NK-92 treated with Interleukin-12 subunit alpha and Interleukin-12 subunit beta, amount 100 ng/mL, for 24 hours (cell line): Measurements from ENCODE around the gene RSU1.

ENCODE experiments used
- DNase-seq: peaks from one replicate; lab custom pipeline; 2025; lab: John Stamatoyannopoulos, UW

RSU1 gene

DNA sequence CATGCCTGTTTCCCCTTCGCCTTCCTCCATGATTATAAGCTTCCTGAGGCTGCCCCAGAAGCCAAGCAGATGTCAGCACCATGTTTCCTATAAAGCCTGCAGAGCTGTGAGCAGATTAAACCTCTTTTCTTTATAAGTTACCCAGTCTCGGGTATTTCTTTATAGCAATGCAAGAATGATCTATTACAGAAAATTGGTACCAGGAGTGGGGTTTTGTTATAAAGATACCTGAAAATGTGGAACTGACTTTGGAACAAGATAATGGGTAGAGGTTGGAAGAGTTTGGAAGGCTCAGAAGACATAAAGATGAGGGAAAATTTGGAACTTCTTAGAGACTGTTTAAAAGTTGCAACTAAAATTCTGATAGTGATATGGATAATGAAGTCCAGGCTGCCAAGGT, 4.8 kb upstream of the RSU1 start:
- DNase-seq, result no peak

- no peak for DNase-seq
Observed at GRCh38 chr10:16820421-16820820, 3.2 kb upstream of the RSU1 start.

DNA sequence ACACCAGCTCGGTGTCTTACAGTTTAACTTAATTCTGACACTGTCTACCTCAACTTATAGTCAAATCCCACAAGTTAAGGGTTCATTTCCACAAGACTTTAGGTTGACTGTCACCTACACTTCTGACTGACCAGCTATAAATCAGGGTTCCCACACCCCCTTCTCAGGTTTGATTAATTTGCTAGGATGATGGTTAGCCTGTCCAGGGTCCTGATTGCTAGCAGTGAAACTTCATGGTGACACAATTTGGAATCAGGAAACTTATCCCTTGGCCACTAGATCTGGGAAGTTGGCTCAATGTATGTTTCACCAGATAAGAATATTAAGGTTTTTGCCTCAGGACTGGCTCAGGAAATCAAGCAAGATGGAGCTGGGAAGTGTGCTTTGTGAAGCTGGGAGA, 2.8 kb upstream of the RSU1 start:
- DNase-seq, result no peak

DNA sequence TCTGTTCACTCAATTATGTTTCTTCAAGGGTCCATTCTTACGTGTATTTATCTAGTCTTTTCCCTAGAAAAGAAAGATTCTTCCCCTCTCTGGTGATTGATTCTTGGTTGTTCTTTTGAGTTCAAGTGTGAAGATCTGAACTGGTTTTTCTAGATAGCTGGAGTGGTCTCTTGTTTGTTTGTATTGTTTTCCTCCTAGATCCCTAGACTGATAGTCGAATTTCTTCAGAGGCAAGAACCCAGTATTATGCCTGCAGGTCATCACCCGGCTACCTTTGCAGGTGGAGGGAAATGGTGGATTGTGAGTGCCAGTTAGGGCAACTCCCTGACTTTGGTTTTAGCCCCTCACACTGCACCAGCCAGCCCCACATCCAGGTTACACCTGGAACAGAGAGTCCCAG, 2.2 kb upstream of the RSU1 start:
- no peak for DNase-seq

DNA sequence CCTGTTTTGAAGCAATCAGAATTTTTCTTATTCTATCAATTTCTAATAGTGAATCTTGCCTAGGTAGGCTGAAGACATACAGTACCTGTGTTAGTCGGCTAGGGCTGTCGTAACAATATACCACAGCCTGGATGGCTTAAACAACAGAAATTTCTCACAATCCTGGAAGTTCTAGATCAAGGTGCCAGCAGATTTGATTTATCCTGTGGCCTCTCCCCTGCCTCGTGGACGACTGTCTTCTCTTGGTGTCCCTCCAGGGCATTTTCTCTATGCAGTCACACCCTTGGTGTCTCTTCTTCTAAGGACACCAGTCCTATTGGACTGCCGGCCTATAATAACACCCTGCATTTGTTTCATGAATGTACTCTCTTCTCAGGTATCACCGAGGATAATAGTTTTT, 1.8 kb upstream of the RSU1 start:
- DNase-seq, result no peak

GRCh38 chr10:16816830-16817124, 447 bp downstream of the RSU1 start:
- DNase-seq, result no peak

- DNase-seq, result no peak
Observed at GRCh38 chr10:16816171-16816570, 1.1 kb downstream of the RSU1 start.

DNA sequence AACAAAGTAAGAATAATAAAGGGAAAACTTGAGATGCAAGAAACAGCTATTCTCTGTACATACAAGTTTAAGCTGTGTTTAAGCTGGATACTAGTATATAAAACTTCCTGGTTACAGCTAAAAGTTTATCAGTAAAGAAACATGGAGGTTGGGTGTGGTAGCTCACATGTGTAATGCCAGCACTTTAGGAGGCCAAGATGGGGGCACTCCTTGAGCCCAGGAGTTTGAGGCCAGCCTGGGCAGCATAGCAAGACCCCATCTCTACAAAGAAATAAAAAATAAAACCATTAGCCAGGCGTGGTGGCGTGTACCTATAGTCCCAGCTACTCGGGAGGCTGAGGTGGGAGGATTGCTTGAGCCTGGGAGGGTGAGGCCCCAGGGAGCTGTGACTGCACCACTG, 3.2 kb downstream of the RSU1 start:
- DNase-seq, result no peak

GRCh38 chr10:16812676-16813075, 4.5 kb downstream of the RSU1 start:
- no peak for DNase-seq

- DNase-seq, result no peak
Observed at GRCh38 chr10:16811765-16812164, 5.5 kb downstream of the RSU1 start.

GRCh38 chr10:16811292-16811691, 5.9 kb downstream of the RSU1 start:
- DNase-seq, result no peak

DNA sequence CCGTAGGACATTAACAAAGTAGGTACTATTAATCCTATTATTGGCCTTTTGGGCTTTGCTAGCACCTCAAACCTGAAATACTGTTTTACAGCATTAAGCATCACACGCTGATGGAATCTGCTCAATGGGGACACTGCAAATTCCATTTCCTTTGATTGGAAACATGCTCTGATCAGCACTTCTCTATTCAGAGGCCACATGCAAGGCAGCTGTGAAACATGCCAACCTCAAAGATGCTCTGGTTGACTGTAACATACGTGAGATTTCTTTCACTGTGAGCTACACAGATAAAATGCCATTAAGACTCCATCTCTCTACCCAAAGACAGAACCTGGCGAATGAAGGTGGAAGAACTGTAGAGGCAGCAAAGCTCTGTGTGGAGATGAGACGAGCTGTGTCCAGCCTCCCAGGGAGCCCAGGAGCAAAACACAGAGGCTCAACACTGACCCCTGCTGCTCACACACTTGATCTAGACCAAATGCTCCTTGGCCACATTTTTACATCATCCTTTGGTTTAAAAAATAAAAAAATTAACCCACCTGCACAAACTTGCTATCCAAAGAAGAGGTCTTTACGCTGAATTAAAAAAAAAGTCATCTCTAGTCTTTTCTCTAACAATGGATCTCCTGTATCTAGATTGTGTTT, 8.0 kb downstream of the RSU1 start:
- no peak for DNase-seq

- no peak for DNase-seq
Observed at GRCh38 chr10:16804123-16804522, 13.1 kb downstream of the RSU1 start.

DNA sequence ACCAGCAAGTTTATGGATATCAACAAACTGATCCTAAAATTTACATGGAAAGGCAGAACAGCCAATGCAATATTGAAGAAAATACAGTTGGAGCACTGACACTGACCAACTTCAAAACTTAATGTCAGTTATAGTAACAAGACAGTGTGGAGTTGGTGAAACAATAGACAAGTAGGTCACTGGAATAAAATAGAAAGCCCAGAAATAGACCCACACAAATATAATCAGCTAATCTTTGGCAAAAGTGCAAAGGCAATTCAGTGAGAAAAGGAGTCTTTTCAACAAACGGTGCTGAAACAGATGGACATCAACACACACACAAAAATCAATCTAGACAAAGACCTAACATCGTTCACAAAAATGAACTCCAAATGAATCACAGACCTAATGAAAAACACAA, 13.8 kb downstream of the RSU1 start:
- DNase-seq, result no peak

DNA sequence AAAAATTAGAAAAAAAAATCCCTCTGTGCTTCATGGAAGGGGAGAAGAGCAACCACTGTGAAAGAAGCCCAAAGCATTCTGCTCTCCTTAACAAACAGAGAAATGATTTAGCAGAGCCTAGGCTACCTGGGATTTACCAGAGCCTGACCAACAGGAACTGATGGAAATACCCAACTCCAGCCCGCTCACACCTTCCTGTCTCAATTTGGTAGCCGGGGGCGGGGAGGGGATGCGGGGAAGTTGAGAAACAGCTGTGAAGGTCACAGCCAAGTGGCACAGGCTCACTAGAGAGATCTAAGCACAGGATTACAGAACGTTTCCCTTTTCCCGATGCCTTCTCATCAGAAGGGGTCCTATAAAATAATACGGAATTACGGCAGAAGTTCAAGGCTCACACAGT, 17.6 kb downstream of the RSU1 start:
- DNase-seq, result no peak

- no peak for DNase-seq
Observed at GRCh38 chr10:16798571-16798970, 18.7 kb downstream of the RSU1 start.

GRCh38 chr10:16795410-16796073, 21.7 kb downstream of the RSU1 start:
- no peak for DNase-seq

- DNase-seq, result no peak
Observed at GRCh38 chr10:16794005-16794404, 23.2 kb downstream of the RSU1 start.

DNA sequence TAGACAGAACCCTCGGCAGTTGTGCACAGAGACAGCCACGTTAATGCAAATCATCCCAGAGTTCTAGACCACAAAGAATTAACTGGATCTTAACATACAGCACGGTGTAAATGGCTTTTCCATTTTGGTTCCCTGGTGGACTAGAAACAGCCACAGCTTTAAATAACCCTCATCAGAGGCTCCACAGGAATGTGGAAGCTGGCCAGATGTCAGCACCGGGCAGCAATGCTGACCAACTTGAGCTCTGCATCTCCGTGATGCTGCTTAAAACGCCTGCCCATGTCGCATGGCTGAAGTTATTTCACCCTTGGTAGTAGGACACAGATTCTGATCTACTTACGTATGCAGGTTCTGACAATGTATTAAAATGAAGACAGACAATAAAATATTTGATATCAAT, 24.5 kb downstream of the RSU1 start:
- DNase-seq, result no peak

- DNase-seq, result no peak
Observed at GRCh38 chr10:16789765-16790164, 27.5 kb downstream of the RSU1 start.

GRCh38 chr10:16789261-16789660, 28.0 kb downstream of the RSU1 start:
- DNase-seq, result no peak

DNA sequence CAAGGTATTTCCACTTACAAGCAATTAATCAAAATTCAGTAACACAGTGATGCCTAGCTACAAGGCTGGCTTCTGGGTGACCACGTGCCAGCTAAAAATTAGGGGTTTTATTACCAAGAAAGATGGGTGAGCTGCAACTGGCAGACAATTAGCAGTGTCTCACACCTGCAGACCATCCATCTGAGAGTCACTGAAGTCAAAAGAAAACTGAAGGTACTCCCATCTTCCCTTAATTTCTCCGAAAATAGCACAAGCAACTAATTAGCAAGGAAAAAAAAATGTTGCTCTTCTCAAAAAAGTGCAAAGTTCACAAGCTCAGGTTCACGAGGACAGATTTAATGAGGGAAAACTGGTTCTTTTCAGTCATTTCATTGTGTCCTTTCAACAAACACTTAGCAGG, 28.4 kb downstream of the RSU1 start:
- no peak for DNase-seq

GRCh38 chr10:16788125-16788524, 29.1 kb downstream of the RSU1 start:
- DNase-seq, result no peak

GRCh38 chr10:16787361-16787791, 29.8 kb downstream of the RSU1 start:
- DNase-seq, result no peak
